Keratinocyte (primary cell): ENCODE data around the gene ROBO3.

Experiments used
- CTCF ChIP-seq, 3 experiments: IDR thresholded peaks in 1 of 3; conservative IDR thresholded peaks in 1 of 3; optimal IDR thresholded peaks in 1 of 3; 2 replicates in 2 of 3; 3 replicates in 1 of 3; pipeline versions ENCODE3 to v1.5.1; 2011; ENCODE audit warnings: low read length in 3 of 3, mild to moderate bottlenecking in 3 of 3, moderate library complexity in 2 of 3, control low read depth in 1 of 3, inconsistent platforms in 1 of 3; ENCODE audit not compliant: insufficient read depth in 2 of 3; ENCODE audit errors: extremely low read depth in 1 of 3
- EZH2 ChIP-seq: IDR thresholded peaks from one replicate; pipeline ENCODE4 v1.6.1; 2012; ENCODE audit warnings: inconsistent platforms, mild to moderate bottlenecking, low read length, moderate library complexity

GRCh38 chr11:124846070-124846673, 19.1 kb upstream of the ROBO3 start:
- TF ChIP-seq CTCF (optimal IDR thresholded peaks at IDR 0.05 in 1 of 3, IDR thresholded peaks at IDR 0.05 in 1 of 3, conservative IDR thresholded peaks at IDR 0.05 in 1 of 3; ENCODE audit: extremely low read depth in 1 of 3, insufficient read depth in 2 of 3, low read length in 3 of 3) = no peak
- peak; percentile 33 for TF ChIP-seq EZH2
